ENCODE results near the gene TTLL10.

- TF ChIP-seq REST (IDR thresholded peaks at IDR 0.05) (no peak), CTCF (IDR thresholded peaks at IDR 0.05; ENCODE audit: low read depth, low read length, missing input control) (no peak), TAF1 (conservative IDR thresholded peaks at IDR 0.05) (no peak), RAD21 (IDR thresholded peaks at IDR 0.05) (no peak), RXRA (IDR thresholded peaks at IDR 0.05) (no peak), NR2F2 (IDR thresholded peaks at IDR 0.05) (no peak), YY1 (IDR thresholded peaks at IDR 0.05) (no peak), JUND (IDR thresholded peaks at IDR 0.05) (no peak), MAX (IDR thresholded peaks at IDR 0.05) (no peak), FOXA1 (IDR thresholded peaks at IDR 0.05) (no peak), ZBTB33 (IDR thresholded peaks at IDR 0.05) (no peak), EGR1 (IDR thresholded peaks at IDR 0.05; ENCODE audit: low read depth in 2 of 2) (no peak), GABPA (IDR thresholded peaks at IDR 0.05 in 1 of 2, conservative IDR thresholded peaks at IDR 0.05 in 1 of 2) (no peak), HNF4A (conservative IDR thresholded peaks at IDR 0.05) (no peak)
Measured at GRCh38 chr1:1217621-1218523, 44.2 kb downstream of the TTLL10 start.

Measured in liver (tissue), 3 donors.